ENCODE measurements around the gene CWH43. TPM values are rescaled to one million over a fixed set of nuclear protein-coding genes. Genes with fewer than 3 reads are reported as not detected.
A peak's percentile ranks its signal among the peaks of the same experiment; 100 is the strongest.

CWH43 gene
- polyA plus RNA-seq, 1 of the 3 experiments (the other 2 are of a cell fraction) = not detected

DNA sequence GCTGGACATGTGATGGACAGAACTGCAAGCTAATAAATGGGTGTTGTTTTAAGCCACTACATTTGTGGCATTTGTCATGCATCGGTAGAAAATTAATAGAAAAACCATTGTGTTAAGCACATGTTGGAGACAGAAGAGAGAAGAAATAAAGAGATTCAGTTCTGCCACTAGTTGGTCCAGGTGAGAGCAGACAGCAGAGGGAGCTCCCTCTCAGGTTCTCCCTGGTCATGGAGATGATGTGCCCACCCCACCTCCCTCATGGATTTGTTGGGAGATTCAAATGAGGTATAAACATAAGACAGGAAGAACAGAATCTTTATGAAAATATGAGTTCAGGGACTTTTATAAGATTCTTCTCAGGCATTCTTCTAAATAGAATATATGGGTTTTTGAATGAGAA, 42.7 kb upstream of the CWH43 start:
- ChIA-PET POLR2A (no interaction called here), CTCF (interaction anchor here (1.2 to 2.0 kb wide), 3 partner anchors 11 to 32 kb away, joined by 3 to 9 read pairs (median 4); no protein-coding TSS in a partner anchor)
- no peaks in the 10 kb centered on the region for H4K20me1 ChIP-seq (ENCODE audit: insufficient read depth)
- no peak overlapping the region for H3K27ac ChIP-seq (ENCODE audit: low read depth in 2 of 2, low read length in 1 of 2)
- no peaks in the 10 kb centered on the region for H3K9me3 ChIP-seq
- TF ChIP-seq, protein P1, sequence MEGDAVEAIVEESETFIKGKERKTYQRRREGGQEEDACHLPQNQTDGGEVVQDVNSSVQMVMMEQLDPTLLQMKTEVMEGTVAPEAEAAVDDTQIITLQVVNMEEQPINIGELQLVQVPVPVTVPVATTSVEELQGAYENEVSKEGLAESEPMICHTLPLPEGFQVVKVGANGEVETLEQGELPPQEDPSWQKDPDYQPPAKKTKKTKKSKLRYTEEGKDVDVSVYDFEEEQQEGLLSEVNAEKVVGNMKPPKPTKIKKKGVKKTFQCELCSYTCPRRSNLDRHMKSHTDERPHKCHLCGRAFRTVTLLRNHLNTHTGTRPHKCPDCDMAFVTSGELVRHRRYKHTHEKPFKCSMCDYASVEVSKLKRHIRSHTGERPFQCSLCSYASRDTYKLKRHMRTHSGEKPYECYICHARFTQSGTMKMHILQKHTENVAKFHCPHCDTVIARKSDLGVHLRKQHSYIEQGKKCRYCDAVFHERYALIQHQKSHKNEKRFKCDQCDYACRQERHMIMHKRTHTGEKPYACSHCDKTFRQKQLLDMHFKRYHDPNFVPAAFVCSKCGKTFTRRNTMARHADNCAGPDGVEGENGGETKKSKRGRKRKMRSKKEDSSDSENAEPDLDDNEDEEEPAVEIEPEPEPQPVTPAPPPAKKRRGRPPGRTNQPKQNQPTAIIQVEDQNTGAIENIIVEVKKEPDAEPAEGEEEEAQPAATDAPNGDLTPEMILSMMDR (IDR thresholded peaks at IDR 0.05) = peak; percentile 25; the same call in 1 of the 2 replicates
- no peak for TF ChIP-seq FOXM1 (IDR thresholded peaks at IDR 0.05; ENCODE audit: low read depth)
- H3K9ac ChIP-seq = no peak overlapping the region
- no peaks in the 10 kb centered on the region for H3K4me1 ChIP-seq (ENCODE audit: control insufficient read depth in 1 of 2, insufficient read depth in 2 of 2, low read depth in 1 of 2, low read length in 1 of 2)
- H3K4me2 ChIP-seq = no peak overlapping the region
- H3K4me3 ChIP-seq (ENCODE audit: low read depth in 2 of 2, low read length in 1 of 2) = no peak overlapping the region
- no peaks in the 10 kb centered on the region for H3K9me2 ChIP-seq
- 67% methylated on average over 1 of the region's 1 CpG for WGBS (ENCODE audit: low lambda C conversion rate)
- no peaks in the 10 kb centered on the region for H3K36me3 ChIP-seq (replicated peaks in 1 of 2; ENCODE audit: control insufficient read depth in 1 of 2, insufficient read depth in 2 of 2, low read length in 1 of 2)
- H3F3A ChIP-seq (replicated peaks; ENCODE audit: insufficient read depth) = peaks cover 17% of the 10 kb centered on the region
- no peak overlapping the region for H2AFZ ChIP-seq (ENCODE audit: low read depth)
- no peaks in the 10 kb centered on the region for H3K79me2 ChIP-seq (ENCODE audit: insufficient read depth)
- DNase-seq = no peak
- no peaks in the 10 kb centered on the region for H3K27me3 ChIP-seq (ENCODE audit: insufficient read depth)

DNA sequence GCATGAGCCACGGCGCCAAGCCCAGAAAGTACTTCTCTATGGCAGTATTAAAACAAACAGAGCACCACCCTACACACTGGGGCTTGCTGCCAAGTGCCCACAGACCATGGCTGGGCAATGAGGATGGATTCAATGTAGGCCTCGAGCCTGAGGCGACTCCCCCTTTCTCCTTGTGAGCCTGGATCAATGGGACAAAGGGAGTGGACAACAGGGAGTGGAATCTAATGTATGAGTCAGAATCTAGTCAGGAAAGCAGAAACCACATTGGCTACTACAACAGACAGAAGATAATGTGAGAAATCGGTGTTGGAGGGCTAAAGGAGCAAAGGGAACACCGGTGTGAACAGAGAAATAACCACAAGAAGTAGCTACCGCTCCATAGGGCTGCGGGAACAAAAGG, 41.8 kb upstream of the CWH43 start:
- no peak overlapping the region for H3K4me2 ChIP-seq
- H2AFZ ChIP-seq (ENCODE audit: low read depth) = peak overlapping the region; percentile 28; the same call in 1 of the 2 replicates

More for the DNA sequence above, 41.8 kb upstream of the CWH43 start:
- Histone ChIP-seq H3K9ac (no peak overlapping the region), H3K9me3 (no peaks in the 10 kb centered on the region), H4K20me1 (ENCODE audit: insufficient read depth) (no peaks in the 10 kb centered on the region), H3K27me3 (ENCODE audit: insufficient read depth) (no peaks in the 10 kb centered on the region), H3F3A (replicated peaks; ENCODE audit: insufficient read depth) (peaks cover 14% of the 10 kb centered on the region), H3K27ac (ENCODE audit: low read depth in 2 of 2, low read length in 1 of 2) (no peak overlapping the region), H3K4me1 (ENCODE audit: control insufficient read depth in 1 of 2, insufficient read depth in 2 of 2, low read depth in 1 of 2, low read length in 1 of 2) (no peaks in the 10 kb centered on the region; a peak in 1 of 4 replicates), H3K9me2 (no peaks in the 10 kb centered on the region), H3K4me3 (ENCODE audit: low read depth in 2 of 2, low read length in 1 of 2) (no peak overlapping the region), H3K36me3 (replicated peaks in 1 of 2; ENCODE audit: control insufficient read depth in 1 of 2, insufficient read depth in 2 of 2, low read length in 1 of 2) (no peaks in the 10 kb centered on the region), H3K79me2 (ENCODE audit: insufficient read depth) (no peaks in the 10 kb centered on the region)
- ChIA-PET POLR2A (no interaction called here), CTCF (interaction anchor here (0.5 to 2.0 kb wide), 8 partner anchors 13 to 53 kb away, joined by 3 to 9 read pairs (median 4); no protein-coding TSS in a partner anchor)
- DNase-seq = no peak
- no peak for TF ChIP-seq TEAD4 (IDR thresholded peaks at IDR 0.05; ENCODE audit: borderline replicate concordance, insufficient read depth)
- TF ChIP-seq MEF2A (IDR thresholded peaks at IDR 0.05; ENCODE audit: borderline replicate concordance, low read depth) = no peak
- TF ChIP-seq RCOR1 (IDR thresholded peaks at IDR 0.05; ENCODE audit: low read length) = no peak
- no peak for TF ChIP-seq ELF1 (IDR thresholded peaks at IDR 0.05)
- TF ChIP-seq GATA2 (CRISPR knock-in tag; IDR thresholded peaks at IDR 0.05) = no peak
- TF ChIP-seq, protein P2, sequence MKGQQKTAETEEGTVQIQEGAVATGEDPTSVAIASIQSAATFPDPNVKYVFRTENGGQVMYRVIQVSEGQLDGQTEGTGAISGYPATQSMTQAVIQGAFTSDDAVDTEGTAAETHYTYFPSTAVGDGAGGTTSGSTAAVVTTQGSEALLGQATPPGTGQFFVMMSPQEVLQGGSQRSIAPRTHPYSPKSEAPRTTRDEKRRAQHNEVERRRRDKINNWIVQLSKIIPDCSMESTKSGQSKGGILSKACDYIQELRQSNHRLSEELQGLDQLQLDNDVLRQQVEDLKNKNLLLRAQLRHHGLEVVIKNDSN (IDR thresholded peaks at IDR 0.05; ENCODE audit: borderline replicate concordance, low read depth) = no peak
- TF ChIP-seq, protein P3, sequence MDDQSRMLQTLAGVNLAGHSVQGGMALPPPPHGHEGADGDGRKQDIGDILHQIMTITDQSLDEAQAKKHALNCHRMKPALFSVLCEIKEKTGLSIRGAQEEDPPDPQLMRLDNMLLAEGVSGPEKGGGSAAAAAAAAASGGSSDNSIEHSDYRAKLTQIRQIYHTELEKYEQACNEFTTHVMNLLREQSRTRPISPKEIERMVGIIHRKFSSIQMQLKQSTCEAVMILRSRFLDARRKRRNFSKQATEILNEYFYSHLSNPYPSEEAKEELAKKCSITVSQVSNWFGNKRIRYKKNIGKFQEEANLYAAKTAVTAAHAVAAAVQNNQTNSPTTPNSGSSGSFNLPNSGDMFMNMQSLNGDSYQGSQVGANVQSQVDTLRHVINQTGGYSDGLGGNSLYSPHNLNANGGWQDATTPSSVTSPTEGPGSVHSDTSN (IDR thresholded peaks at IDR 0.05) = no peak
- TF ChIP-seq, protein P1 (IDR thresholded peaks at IDR 0.05) = no peak
- 66% methylated on average over 8 of the region's 8 CpGs for WGBS (ENCODE audit: low lambda C conversion rate)
